Measurements from ENCODE around the gene RTBDN.

RTBDN gene

DNA sequence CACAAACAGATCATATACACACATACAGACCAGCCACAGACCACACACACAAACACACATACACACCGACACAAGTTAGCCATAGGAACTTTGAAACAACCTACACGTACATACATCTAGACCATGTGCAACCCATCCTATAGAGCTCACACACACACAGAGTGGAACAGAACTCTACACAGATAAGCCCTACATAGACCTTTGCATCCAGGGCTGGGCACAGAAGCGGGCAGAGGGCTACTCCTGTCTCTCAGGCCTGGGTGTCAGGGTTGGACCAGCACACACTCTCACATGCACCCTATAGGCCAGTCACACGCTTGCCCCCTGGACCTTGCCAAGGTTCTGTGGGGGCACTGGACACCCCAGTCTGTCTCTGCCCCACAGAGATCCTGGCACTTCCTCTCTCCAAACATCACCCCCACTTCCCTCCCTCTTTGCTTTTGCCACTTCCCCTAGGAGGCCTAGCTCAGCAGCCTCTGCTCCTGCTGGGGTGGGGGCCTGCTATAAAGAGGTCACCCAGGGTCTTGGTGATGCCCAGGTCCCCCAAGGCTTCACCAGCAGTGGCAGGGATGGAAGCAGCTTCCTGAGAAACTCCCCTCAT lies 48.8 kb downstream of the RTBDN start:
- no peak for DNase-seq (ENCODE audit: low read depth)
- no peak overlapping the region for H3K4me3 ChIP-seq (ENCODE audit: low read length)
- TF ChIP-seq, protein P1, sequence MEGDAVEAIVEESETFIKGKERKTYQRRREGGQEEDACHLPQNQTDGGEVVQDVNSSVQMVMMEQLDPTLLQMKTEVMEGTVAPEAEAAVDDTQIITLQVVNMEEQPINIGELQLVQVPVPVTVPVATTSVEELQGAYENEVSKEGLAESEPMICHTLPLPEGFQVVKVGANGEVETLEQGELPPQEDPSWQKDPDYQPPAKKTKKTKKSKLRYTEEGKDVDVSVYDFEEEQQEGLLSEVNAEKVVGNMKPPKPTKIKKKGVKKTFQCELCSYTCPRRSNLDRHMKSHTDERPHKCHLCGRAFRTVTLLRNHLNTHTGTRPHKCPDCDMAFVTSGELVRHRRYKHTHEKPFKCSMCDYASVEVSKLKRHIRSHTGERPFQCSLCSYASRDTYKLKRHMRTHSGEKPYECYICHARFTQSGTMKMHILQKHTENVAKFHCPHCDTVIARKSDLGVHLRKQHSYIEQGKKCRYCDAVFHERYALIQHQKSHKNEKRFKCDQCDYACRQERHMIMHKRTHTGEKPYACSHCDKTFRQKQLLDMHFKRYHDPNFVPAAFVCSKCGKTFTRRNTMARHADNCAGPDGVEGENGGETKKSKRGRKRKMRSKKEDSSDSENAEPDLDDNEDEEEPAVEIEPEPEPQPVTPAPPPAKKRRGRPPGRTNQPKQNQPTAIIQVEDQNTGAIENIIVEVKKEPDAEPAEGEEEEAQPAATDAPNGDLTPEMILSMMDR (conservative IDR thresholded peaks at IDR 0.05; ENCODE audit: low read depth, low read length): no peak

DNA sequence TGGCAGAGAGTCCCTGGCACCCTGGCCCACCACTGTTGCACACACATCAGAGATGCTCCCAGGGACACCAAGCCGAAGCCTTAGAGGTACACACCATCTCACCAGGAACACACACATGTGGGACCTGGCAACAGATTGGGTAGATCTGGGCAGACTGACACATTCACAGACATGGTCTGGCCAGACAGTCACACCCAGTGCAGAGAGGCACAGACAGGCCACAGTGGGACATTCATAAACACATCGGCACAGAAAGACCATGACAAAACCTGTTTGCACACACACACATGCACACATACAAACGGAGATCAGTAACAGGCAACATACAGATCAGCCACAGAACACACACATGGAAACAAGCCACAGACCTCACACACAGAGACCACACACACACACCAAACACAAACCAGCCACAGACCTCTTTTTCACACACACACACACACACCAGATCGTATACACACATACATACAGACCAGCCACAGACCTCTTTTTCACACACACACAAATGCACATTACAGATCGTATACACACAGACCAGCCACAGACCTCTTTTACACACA lies 49.4 kb downstream of the RTBDN start:
- H3K4me3 ChIP-seq (ENCODE audit: low read length): no peak overlapping the region
- TF ChIP-seq, protein P1 (conservative IDR thresholded peaks at IDR 0.05; ENCODE audit: low read depth, low read length): no peak
- no peak for DNase-seq (ENCODE audit: low read depth)

DNA sequence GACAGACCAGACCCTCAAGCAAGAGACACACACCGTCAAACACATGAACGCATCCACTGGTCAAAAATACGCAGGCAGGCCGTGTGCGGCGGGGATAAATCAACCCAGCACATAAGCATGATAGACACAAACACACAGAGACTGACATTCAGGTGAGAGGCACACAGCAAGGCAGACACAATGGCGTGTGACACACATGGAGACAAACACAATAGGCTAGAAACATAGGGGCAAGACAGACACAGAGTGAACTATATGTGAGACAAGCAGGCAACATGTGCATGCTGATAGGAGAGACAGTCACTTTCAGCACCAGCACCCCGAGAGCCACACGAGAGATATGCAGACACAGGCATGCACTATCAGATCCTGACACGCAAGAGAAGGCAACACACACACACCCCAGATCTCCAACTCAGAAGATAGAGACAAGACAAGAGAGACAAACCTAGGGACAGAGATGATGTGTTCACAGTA lies 49.9 kb downstream of the RTBDN start:
- H3K4me3 ChIP-seq (ENCODE audit: low read length): no peak overlapping the region
- no peak for DNase-seq (ENCODE audit: low read depth)

GRCh38 chr19:12783849-12784393 lies 50.5 kb downstream of the RTBDN start:
- TF ChIP-seq, protein P1 (conservative IDR thresholded peaks at IDR 0.05; ENCODE audit: low read depth, low read length): no peak
- DNase-seq (ENCODE audit: low read depth): no peak
- no peak overlapping the region for H3K4me3 ChIP-seq (ENCODE audit: low read length)

More for the DNA sequence above, 49.9 kb downstream of the RTBDN start:
- TF ChIP-seq, protein P1 (conservative IDR thresholded peaks at IDR 0.05; ENCODE audit: low read depth, low read length): no peak

- TF ChIP-seq, protein P1 (conservative IDR thresholded peaks at IDR 0.05; ENCODE audit: low read depth, low read length): no peak
- H3K4me3 ChIP-seq (ENCODE audit: low read length): peak overlapping the region; percentile 49
- DNase-seq (ENCODE audit: low read depth): no peak
Measured at GRCh38 chr19:12783291-12783848, 51.0 kb downstream of the RTBDN start.

DNA sequence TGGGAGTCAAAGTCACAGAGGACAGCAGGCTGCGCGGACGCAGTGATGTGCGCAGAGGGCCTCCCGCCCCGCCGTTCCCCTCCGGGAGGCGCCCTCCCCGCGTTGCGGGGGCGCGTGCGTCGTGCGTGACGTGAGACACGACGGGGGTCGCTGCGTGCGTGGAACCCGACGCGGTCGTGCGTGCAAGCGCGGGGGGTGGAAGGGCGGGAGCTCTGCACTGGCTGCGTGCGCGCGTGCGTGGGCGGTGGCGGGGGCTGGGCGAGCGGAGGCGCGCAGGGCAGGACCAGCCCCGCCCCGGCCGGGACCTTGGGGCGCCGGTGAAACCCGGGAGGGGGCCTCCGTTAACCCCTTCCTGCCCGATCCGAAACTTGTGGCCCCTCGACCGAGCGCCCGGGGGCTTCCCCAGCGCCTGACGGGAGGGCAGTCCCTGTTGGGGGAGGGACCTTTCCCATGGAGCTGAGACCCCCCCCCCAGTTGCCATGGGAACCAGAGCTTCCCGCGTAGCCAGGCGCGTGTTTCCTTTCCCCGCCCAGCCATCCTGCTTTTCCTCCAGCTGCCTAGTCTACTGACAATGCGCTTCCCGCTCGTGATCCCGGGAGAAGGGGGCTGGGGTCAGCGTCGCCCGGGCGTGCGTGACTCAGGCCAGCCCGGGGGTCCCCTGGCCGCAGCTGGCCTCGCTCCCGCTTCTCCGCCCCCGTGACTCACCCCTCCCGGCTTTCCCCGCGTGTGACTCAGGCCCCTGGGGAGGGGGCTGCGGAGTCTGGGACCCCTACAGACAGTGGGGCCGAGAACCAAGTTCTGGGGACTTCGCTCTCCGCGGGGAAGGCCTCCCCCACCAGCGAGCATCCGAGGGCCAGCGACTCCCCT lies 51.7 kb downstream of the RTBDN start:
- no peak for DNase-seq (ENCODE audit: low read depth)
- peak overlapping the region; percentile 49 for H3K4me3 ChIP-seq (ENCODE audit: low read length)
- TF ChIP-seq, protein P1 (conservative IDR thresholded peaks at IDR 0.05; ENCODE audit: low read depth, low read length): peak; percentile 6
